SIG-M5 treated with dmso at 0.1 percent for 504 hours (cell line): ENCODE measurements around the gene COL5A1.
"Not testable (repeated sequence)": the region's sequence is repeated elsewhere in the genome, so short reads cannot be mapped to it uniquely, and the experiment has no call there.

Experiments
- DNase-seq: peaks from one replicate; lab custom pipeline; 2025; ENCODE audit not compliant: unreplicated experiment; lab: John Stamatoyannopoulos, UW

Gene COL5A1

DNA sequence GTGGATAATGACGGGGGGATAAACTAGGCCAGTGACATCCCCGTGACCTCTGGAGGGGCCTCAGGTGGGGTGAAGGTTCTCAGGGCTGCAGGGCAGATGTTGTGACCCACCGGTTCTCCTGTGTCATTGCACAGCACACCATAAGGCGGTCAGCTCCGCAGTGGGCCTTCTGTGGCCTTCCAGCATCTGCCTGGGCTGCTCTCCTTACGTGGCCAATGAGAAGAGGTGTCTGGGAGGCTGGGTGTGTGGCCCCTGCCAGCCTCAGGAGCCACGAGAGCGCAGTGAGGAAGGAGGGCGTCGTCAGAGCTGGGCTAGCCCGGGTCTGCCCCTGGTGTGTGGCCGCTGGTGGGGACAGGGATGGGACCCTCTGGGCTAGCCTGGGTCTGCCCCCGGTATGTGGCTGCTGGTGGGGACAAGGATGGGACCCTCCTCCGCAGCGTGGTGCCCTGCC, 48.7 kb downstream of the COL5A1 start:
- no peak for DNase-seq

DNA sequence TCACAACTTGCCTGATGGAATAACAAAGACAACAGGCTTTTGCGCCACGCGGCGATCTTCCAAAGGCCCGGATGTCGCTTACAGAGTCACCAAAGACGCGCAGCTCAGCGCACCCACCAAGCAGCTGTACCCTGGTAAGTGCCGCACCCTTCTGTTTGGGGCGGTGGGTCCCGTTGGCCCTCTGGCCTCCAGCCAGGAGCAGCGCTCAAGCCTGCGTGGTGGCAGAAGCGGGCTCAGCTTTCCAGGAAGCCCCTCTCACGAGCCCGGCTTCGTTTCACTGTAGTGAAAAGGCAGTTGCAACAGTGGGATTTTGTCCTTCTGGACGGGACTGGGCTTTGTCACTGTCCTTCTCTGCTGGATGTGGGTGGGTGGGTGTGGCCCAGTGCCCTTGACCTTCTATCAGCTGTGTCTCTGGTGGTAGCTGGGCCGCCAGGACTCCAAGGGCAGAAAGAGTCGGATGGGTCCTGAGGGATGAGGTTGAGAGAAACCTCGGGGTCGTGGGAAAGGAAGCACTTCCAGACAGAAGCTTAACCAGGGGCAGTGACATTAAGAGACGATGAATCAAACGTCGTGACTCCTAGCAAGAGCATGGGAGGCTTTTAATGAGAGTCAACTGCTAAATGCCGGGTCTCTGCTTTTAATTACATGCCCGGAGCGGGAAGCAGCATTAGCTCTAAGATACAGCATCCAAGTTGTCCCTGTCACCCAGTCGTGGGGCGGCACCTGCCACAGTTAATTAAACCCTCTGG, 49.5 kb downstream of the COL5A1 start:
- DNase-seq = no peak

GRCh38 chr9:134691695-134692572, 50.3 kb downstream of the COL5A1 start:
- no peak for DNase-seq

- DNase-seq = no peak
Measured at GRCh38 chr9:134692573-134692860, 50.9 kb downstream of the COL5A1 start.

DNA sequence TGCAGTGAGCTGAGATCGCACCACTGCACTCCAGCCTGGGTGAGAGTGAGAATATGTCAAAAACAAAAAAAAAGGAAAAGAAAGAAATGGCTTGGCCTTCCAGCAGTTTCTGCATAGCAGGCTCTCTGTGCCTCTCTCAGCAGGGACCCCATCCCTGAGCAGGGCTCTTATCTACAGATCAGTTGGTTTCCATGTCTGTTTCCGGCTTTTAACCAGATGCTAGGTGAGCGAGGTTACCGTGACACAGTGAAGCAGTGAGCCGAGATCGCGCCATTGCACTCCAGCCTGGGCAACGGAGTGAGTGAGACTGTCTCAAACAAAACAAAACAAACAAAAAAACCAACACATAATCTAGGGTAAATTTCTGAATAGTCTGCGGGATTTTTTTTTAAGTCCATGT, 51.4 kb downstream of the COL5A1 start:
- DNase-seq = no peak

DNA sequence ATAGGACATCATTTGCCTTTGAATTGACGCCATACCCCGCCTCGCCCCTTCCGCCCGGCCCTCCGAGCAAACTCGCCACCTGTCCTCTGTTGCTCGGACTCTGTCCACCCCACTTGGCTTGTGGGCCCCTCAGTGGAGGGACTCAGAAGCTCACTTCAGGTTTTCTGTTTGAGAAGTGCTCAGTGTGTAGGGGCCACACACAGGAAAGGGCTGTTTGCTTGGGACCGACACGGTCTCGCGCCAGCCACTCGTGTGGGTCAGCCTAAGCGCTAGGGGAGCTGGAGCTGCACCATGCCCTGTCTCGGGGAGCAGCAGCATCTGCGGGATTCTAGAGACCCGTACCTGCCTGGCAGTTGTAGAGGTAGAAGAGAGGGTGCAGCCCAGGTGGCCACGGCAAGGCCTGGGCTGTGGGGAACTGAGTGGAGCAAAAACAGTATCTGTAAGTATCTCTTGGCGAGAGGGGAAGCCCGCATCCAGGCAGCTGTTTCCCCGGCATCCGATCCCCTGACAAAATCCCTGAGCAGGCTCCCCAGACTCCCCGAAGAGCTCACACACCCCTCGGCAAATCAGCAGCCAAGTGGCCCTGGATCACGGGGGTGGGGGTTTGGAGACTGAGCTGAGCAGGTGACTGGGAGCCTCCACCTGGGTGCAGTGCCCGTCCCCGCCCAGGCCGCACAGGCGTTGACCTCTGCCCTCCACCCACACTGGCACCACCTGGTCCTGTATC, 52.2 kb downstream of the COL5A1 start:
- DNase-seq = no peak

- no peak for DNase-seq
Measured at GRCh38 chr9:134694368-134694665, 52.7 kb downstream of the COL5A1 start.

- DNase-seq = no peak
Measured at GRCh38 chr9:134694714-134695113, 53.1 kb downstream of the COL5A1 start.

- no peak for DNase-seq
Measured at GRCh38 chr9:134695144-134695543, 53.5 kb downstream of the COL5A1 start.

GRCh38 chr9:134696433-134696832, 54.8 kb downstream of the COL5A1 start:
- DNase-seq = no peak

GRCh38 chr9:134698111-134698510, 56.5 kb downstream of the COL5A1 start:
- no peak for DNase-seq

DNA sequence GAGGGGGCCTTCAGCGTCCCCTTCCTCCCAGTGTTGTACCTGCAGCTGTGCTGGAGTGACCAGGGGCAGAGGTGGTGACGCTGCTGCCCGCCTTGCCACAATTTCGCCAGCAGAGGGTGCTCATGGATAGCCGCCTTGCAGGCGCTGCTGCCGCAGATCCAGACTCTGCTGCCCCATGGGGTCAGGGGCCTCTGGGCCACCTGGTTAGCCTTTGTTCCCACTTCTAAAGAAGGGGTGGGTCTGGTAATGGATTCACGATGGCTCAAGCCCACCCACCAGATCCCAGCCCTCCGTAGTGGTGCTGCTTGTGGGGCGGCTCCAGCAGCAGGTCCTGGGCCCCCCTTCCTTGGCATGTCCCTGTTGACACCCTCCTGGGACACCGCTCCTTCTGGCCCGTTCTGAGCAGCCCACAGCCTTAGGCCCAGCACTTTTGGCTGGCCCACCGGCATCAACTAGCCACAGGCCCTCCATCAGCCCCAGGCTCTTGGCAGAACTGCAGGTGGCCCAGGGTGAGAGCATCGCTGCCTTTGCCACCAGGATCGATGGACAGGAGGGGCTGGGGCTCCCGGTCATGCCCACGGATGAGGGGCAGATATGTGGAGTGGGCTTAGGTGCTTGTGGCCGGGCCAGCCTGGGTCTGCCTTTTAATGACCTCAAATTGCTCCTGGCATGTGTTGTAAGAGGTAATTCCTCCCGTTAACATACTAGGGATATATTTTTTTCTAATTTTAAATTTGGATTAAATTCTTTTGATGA, 57.2 kb downstream of the COL5A1 start:
- peak; percentile 15 for DNase-seq

DNA sequence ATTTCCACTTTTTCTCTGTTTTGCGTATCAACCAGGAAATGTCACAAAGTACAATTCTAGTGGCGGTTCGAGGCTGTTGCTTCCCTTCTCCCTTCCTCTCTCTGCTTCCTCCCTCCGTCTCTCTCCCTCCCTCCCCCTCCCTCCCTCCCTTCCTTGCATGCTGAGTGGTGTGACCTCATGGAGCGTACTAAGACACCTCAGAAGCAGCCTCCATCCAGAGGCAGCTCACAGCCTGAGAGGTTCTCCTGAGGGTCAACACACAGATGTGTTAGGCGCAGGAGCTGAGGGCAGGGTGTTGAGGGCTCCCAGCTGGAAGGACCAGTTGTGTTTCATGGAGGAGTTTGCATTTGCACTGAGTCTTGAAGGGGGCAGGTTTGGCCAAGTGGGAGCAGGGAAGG, 57.7 kb downstream of the COL5A1 start:
- no peak for DNase-seq

DNA sequence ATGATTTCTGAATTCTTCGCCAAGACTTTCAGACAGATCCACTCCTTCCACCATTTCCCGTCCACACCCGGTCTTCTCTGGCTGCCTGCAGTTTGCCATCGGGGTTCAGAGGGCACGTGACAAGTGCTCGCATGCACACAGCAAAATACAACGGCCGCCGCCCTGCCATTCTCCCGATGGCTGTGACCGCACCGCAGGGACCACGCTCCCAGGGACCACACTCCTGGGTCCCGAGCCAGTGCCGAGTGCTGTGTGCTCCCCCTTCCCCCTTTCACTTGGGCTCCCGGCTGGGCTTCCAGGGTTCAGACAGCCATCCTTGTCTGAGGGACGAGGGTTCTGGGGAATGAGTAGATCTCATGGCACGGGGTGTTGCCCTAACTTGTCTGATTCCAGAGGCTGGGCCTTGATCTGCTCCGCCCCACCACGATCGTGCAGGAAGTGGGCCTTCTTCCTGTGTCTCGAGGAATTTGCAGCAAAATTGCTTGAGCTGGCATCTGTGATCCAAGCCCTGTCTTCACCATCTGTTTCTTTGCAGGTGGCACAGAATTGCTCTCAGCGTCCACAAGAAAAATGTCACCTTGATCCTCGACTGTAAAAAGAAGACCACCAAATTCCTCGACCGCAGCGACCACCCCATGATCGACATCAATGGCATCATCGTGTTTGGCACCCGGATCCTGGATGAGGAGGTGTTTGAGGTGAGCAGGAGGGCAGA, 59.2 kb downstream of the COL5A1 start:
- DNase-seq = no peak

GRCh38 chr9:134701581-134702259, 60.1 kb downstream of the COL5A1 start:
- DNase-seq = no peak

- DNase-seq = no peak
Measured at GRCh38 chr9:134702291-134702690, 60.7 kb downstream of the COL5A1 start.

DNA sequence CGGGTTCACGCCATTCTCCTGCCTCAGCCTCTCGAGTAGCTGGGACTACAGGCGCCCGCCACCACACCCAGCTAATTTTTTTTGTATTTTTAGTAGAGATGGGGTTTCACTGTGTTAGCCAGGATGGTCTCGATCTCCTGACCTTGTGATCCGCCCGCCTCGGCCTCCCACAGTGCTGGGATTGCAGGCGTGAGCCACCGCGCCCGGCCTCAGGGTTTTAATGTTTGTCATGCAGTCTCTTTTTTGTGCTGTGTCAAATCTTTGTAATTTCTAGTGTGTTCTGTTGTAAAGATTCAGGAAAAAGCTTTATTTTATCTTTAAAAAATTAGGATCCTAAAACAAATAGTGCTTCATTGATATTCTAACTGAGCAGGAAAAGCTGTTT, 62.1 kb downstream of the COL5A1 start:
- DNase-seq = not testable (repeated sequence)

GRCh38 chr9:134704498-134704897, 62.9 kb downstream of the COL5A1 start:
- no peak for DNase-seq

GRCh38 chr9:134705786-134706185, 64.2 kb downstream of the COL5A1 start:
- DNase-seq = no peak

DNA sequence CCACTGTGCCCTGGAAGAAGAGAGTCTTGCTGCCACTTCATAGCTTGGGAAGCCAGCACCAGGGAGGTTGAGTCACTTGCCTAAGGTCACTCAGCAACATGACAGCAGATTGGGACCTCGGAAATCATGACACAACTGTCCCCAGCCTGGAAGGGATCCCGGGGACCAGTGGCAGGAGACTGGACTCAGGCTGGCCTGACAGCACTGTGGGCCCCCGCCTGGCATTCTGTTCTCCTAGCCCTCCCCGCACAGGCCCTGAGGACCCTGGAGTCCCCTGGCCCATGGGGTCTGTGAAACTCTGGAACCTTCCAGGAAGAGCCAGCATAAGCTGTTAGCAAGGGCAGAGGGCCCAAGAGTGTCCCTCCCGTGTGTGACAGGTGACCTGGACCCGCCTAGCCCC, 64.9 kb downstream of the COL5A1 start:
- DNase-seq = no peak
